ENCODE results near the gene SOX11. TPM values are rescaled to one million over a fixed set of nuclear protein-coding genes. Genes with fewer than 3 reads are reported as not detected.

Gene SOX11
- polyA plus RNA-seq, 1 donor (not counting 4 experiments of a cell fraction or from before 2014, with no cell fraction given): not detected

GRCh38 chr2:5720426-5720825 lies 28.2 kb downstream of the SOX11 start:
- Histone ChIP-seq H3K36me3 (ENCODE audit: control insufficient read depth in 2 of 2, extremely low read depth in 1 of 2, insufficient read depth in 2 of 2, low read length in 2 of 2) (no peaks in the 10 kb centered on the region), H3K9ac (ENCODE audit: control insufficient read depth, extremely low read depth, insufficient read depth, low read length) (no peak overlapping the region), H3K4me2 (ENCODE audit: control insufficient read depth, extremely low read depth, insufficient read depth, low read depth, low read length) (no peak overlapping the region), H3K4me1 (ENCODE audit: control insufficient read depth, extremely low read depth, insufficient read depth, low read length) (no peaks in the 10 kb centered on the region), H3K9me3 (ENCODE audit: control insufficient read depth, low read depth, low read length) (peaks cover 4% of the 10 kb centered on the region), H2AFZ (ENCODE audit: control insufficient read depth, low read length) (no peak overlapping the region), H3K27ac (ENCODE audit: control insufficient read depth, insufficient read depth, low read length) (no peak overlapping the region), H4K20me1 (ENCODE audit: control insufficient read depth, extremely low read depth, insufficient read depth, low read length) (no peaks in the 10 kb centered on the region), H3K79me2 (ENCODE audit: control insufficient read depth, insufficient read depth, low read length) (no peaks in the 10 kb centered on the region), H3K9me1 (ENCODE audit: control insufficient read depth, extremely low read depth, insufficient read depth, low read length) (no peaks in the 10 kb centered on the region), H3K4me3 (ENCODE audit: control insufficient read depth in 2 of 3, extremely low read depth in 1 of 3, insufficient read depth in 2 of 3, low read depth in 1 of 3, low read length in 3 of 3) (no peak overlapping the region), H3K27me3 (ENCODE audit: control insufficient read depth, extremely low read depth, insufficient read depth, low read length) (no peaks in the 10 kb centered on the region)
- dilution Hi-C loops (cut with MboI; ENCODE audit: extremely low pct_ligation_motif_present, low sequenced_read_pairs): no loop called here
- DNase-seq (ENCODE audit: low read depth, low spot score) (no peak), FAIRE-seq (no peak)
- TF ChIP-seq EZH2 (IDR thresholded peaks at IDR 0.05; ENCODE audit: low read length) (no peak), CTCF (optimal IDR thresholded peaks at IDR 0.05 in 1 of 3, IDR thresholded peaks at IDR 0.05 in 1 of 3, conservative IDR thresholded peaks at IDR 0.05 in 1 of 3; ENCODE audit: extremely low read depth in 1 of 3, insufficient read depth in 2 of 3, low read length in 3 of 3) (no peak)

- no peak overlapping the region for H2AFZ ChIP-seq (ENCODE audit: control insufficient read depth, low read length)
- H3K36me3 ChIP-seq (ENCODE audit: control insufficient read depth in 2 of 2, extremely low read depth in 1 of 2, insufficient read depth in 2 of 2, low read length in 2 of 2): no peaks in the 10 kb centered on the region
- no peaks in the 10 kb centered on the region for H3K9me1 ChIP-seq (ENCODE audit: control insufficient read depth, extremely low read depth, insufficient read depth, low read length)
- no peak overlapping the region for H3K9ac ChIP-seq (ENCODE audit: control insufficient read depth, extremely low read depth, insufficient read depth, low read length)
- H3K27me3 ChIP-seq (ENCODE audit: control insufficient read depth, extremely low read depth, insufficient read depth, low read length): no peaks in the 10 kb centered on the region
- no peak overlapping the region for H3K27ac ChIP-seq (ENCODE audit: control insufficient read depth, insufficient read depth, low read length)
- FAIRE-seq: no peak
- no peaks in the 10 kb centered on the region for H3K4me1 ChIP-seq (ENCODE audit: control insufficient read depth, extremely low read depth, insufficient read depth, low read length)
- no peaks in the 10 kb centered on the region for H3K79me2 ChIP-seq (ENCODE audit: control insufficient read depth, insufficient read depth, low read length)
- no peak overlapping the region for H3K4me3 ChIP-seq (ENCODE audit: control insufficient read depth in 2 of 3, extremely low read depth in 1 of 3, insufficient read depth in 2 of 3, low read depth in 1 of 3, low read length in 3 of 3)
- H4K20me1 ChIP-seq (ENCODE audit: control insufficient read depth, extremely low read depth, insufficient read depth, low read length): no peaks in the 10 kb centered on the region
- H3K4me2 ChIP-seq (ENCODE audit: control insufficient read depth, extremely low read depth, insufficient read depth, low read depth, low read length): no peak overlapping the region
- dilution Hi-C loops (cut with MboI; ENCODE audit: extremely low pct_ligation_motif_present, low sequenced_read_pairs): no loop called here
- peaks cover 4% of the 10 kb centered on the region for H3K9me3 ChIP-seq (ENCODE audit: control insufficient read depth, low read depth, low read length)
- no peak for DNase-seq (ENCODE audit: low read depth, low spot score)
- TF ChIP-seq EZH2 (IDR thresholded peaks at IDR 0.05; ENCODE audit: low read length) (no peak), CTCF (optimal IDR thresholded peaks at IDR 0.05 in 1 of 3, IDR thresholded peaks at IDR 0.05 in 1 of 3, conservative IDR thresholded peaks at IDR 0.05 in 1 of 3; ENCODE audit: extremely low read depth in 1 of 3, insufficient read depth in 2 of 3, low read length in 3 of 3) (no peak)
Observed at GRCh38 chr2:5722236-5722635, 30.1 kb downstream of the SOX11 start.

Data from keratinocyte (primary cell).